Hepatic stellate cell (primary cell): Measurements from ENCODE around the gene OSBPL1A.

ENCODE experiments used
- DNase-seq: peaks from one replicate; pipeline ENCODE4 v3.0.0; 2011; ENCODE audit warnings: low spot score

The OSBPL1A gene

DNA sequence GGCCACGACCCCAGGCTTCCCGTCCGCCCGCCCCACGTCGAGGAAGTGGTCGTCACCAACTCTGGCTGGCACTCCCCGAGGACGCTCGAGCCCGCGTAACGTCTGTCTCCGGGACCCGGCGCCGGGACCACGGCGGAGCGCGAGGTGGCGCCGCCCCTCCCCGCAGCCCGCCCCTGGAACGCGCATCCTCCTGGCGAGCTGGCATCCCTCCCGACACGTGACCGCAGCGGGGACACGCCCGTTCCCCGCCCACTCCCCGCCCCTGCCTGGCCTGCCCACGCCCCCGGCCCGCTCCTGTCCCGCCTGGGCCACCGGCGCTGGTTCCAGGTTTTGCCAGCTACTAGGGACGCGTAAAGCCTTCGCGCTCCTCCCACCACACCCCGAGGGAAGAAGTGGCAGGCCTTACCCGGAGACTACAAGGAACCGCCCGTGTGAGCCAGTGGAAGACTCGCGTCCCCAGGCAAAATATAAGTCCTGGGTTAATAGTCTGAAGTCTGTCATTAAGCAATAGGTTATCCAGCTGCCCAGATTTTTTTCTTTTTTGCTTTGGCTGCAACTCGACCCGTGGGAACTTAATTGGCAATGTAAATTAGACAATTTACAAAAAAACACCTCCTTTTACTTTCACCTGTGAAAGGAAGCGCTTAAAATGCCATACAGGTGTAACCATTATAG, at the start of gene OSBPL1A:
Gene OSBPL1A, minus strand, starts transcription at position 131 of the 675 bp plus-strand sequence. CDS start 20,291 bp downstream, outside the sequence.
- DNase-seq = peak; percentile 88

DNA sequence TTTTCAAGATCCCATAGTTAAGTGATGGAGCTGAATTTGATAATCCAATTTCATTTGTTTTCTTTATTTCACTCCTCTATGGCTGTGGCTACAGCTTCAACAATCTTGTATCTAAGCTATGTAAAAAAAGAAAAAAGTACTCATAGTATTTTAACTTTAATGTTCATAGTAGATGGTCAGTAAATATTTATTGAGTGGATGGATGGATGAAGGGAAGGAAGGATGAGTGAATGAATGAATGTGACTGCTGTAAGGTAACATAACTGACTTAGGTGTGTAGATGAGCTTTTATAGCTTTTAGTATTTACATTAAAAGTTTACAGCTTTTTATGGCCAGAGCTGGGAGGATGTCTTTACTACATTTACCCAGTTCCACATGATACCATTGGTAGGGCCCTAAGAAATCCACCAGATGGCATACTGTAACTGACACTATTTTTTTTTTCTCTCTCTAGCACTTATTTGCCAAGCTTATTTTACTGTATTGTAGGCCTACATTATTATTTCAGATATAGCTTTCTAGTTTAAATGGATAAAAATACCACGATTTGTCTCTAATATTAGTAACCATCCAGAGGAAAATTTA, 49.4 kb upstream of the OSBPL1A start:
- DNase-seq = no peak

DNA sequence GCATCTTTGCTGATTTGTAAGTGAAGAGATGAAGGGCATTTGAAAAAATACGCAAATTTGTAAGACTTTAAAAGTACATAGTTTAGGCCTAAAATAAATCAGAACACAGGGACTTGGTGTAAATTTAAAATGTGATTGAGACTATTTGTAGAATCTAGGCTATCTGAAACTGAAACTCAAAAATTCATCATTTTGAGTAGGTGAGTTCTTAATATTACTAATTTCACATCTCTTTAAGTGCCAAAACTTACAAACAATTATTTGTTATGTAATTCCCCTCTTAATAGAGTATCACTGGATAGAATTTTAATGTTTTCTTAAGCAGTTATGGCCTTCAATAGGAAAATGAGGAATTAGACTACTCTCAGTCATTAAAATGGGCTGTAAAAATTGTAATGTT, 48.8 kb upstream of the OSBPL1A start:
- DNase-seq = no peak

DNA sequence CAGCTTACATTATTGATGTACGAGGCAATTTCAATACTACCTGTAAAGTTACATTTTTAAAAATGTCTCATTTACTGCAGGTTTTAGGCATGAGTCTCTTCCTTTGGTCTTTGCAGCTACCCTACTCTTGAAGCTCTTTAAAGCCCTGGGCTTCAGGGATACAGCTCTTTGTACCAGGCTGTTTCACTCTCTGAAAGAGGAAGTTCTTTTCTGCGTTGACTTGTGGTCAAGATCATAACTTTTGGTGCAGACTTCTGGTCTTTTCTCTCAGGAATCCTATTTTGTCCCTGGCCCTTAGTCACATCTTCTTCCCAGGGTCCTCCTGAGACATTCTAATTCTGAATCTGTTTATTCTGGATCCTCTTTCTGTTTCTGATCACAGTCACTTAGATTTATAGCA, 46.2 kb upstream of the OSBPL1A start:
- DNase-seq = no peak

DNA sequence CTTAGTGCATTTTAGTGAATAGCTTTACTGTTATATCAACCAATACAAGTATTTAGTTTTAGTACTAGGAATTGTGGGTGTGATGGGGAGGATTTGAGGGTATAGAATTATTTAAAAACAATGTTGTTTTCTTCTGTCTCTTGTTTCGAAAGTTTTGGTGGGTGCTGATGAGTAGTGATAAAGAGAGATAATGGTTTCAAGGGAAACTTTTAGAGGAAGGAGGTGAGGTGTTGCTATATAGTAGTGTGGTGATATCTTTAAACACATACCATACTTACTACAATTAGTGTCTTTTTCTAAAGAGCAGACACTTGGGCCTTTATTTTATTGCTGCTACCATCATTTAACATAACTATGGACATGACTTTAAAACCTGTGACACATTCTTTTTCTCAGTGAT, 39.3 kb upstream of the OSBPL1A start:
- no peak for DNase-seq

DNA sequence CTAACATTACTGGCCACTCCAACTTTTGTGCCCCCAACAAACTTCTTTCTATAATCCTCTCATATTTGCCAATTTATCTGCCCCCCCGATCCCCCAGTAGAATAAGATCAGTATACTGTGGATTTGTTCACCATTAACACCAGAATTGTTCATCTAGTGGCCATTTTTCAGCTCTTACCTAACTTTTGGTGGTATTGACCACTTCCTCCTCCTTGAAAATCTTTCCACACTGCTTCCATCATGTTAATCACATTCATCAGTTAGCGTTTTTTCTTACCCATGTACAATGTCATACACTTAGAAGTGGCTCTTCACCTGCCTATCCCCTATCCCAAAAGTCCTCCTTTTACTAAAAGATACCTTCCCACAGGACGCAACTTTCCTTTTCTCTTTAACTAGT, 35.0 kb upstream of the OSBPL1A start:
- no peak for DNase-seq

DNA sequence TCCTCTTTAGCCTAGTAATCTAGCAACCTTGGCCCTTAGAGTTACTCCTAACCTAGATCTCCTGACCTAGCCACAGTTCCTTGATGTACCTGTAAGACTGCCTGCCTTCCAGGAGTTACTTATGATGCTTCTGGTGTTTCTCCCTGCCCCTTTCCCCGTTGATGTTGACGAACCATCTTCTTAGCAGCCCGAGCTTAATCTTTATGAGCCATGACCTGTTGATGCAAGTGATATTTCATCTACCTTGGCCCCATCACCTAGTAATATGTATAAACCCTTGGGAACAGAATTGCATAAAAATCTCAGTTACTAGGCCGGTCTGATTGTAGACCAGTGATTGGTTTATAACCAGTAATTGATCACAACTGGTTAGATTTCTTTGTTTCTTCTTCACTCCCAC, 31.6 kb upstream of the OSBPL1A start:
- no peak for DNase-seq

DNA sequence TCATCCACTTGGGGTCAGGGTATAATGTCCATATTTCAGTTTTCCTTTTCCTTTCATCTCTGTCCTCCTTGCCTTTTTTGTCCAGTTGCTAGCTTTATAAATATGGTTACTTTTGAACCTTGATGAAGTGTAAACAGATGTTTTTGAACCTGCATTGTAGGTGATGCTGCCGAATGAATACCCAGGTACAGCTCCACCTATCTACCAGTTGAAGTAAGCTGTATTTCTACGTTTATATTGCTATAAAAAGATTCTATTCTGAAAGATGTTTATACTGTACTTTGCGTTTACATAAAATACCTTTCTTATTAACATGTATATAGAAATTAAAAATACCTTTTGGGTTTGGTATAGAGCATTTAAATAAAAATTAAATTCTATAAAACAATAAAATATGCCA, 31.1 kb upstream of the OSBPL1A start:
- DNase-seq = no peak

DNA sequence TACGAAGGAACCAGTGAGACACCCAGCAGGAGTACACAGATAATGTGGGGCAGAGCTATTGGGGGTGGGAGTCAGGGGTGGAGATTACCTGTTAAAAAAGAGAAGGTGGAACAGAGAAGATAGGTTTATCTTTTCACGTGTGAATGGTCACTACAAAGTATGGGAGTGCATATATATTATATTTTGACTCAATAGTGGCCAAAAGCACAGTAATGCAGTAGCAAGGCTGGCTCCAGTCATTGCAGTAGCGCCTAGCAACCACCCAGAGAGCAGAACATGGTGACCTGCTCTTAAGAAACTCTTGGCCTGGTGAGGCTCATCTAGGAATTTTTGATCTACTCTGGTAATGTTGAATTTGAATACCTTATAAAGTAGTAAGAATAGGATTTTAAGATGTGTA, 29.9 kb upstream of the OSBPL1A start:
- no peak for DNase-seq

DNA sequence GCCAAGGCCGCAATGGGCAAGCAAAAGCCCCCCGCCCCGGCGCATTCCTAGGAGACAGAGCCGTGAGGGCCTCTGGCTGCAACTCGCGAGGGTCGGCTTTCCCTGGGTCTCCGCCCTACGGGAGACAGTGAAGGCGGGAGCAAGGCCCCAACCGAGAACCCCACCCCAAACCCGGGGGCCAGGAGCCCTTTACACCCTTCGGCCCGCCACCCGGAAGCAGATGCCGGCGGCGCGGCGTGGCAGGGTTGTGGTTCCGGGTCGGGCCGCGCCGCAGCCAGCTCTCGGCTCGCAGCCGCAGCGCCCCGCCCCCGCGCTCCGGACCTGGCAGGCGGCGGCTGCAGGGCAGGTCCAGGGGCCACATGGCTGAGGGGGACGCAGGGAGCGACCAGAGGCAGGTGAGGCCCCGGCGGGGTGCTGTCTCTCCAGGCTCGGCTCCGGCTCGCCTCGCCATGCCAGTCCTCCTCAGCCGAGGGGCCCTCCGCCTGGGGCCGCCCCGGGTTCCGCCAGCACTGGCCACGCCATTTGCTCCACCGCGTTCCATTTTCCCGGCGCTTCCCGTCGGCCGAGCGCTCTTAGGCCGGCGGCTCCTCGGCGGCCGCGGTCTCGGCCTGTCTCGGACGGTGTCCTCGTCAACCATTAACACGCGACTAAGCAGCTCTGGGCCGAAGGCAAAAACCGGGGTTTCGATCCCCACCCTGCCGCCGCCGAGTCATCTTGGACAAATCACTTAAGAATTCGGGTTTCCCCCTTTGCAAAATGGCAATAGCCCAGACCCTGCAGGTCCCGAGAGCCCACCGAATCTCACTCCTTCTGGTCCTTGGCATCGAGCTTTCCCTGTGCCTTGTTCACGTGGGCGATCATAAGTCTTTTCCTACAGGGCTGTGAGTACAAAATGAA, 29.0 kb upstream of the OSBPL1A start, which contains the start of gene IMPACT:
Gene IMPACT, plus strand, starts transcription at position 273 of the 897 bp plus-strand sequence. Its CDS starts 87 bp downstream, at position 360.
- DNase-seq = peak; percentile 79

DNA sequence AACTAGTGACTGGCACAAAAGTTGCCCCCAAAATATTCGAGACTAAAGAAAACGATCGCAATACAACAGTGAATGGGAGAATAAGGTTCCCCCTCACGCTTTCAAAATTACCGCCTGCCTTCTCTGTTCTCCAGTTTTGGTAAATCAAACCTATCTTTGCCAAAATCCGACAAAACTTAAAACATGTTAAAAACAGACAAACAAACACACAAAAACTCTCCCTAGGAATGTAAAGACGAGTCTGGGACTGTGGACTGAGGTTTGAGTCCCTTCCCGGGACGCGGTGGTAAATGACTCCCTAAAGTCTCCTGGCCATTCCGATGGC, 28.4 kb upstream of the OSBPL1A start:
- DNase-seq = no peak

DNA sequence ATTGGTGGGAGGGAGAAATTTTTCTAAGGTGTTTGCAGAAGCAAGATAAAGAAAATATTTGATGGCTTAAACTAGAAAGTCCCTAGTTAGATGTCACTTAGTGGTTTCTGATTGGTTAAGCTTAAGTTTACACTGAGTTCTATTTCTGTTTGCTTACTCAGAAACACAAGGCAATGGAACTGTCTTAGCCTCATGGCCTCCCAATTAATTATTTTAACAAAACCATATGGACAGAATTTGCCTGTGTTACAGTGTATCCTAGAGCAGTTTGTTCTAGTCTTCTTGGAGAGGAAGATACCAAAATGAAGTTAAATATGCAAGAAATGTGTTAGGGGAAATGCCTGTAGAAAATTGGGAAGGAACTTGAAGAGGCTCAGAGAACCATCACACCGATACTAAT, 24.2 kb upstream of the OSBPL1A start:
- DNase-seq = no peak

DNA sequence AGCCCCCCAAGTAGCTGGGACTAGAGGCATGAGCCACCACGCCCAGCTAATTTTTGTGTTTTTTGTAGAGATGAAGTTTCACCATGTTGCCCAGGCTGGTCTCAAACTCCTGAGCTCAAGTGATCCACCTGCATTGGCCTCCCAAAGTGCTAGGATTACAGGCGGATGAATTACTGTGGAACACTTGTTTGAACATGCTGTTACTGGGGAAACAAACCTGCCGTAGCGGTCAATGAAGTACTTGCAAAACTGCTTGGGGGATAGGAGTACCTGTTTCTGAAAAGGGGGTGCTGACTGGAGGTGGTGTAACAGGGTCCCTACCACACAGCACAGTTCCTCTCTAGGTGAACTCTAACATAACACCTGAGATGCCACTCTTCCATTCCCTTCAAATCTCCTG, 22.9 kb upstream of the OSBPL1A start:
- DNase-seq = no peak

DNA sequence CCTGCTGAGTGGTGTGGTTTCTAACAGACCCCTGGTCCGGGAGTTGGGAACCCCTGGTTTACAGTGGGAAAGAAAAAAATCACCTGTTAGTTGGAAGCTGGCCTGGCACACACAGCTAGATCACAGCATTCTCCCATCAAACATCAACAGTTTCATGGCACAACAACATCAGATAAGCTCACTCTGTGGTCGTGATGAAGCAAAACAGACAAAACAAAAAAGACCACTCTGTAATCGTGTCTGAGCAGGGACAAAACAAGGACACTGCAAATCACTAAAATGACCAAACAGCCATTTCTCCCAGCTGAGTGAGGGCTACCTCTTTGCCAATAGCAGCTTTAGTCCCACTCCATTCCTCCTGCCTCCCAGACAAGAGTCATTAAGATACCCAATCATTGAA, 19.9 kb upstream of the OSBPL1A start:
- no peak for DNase-seq

DNA sequence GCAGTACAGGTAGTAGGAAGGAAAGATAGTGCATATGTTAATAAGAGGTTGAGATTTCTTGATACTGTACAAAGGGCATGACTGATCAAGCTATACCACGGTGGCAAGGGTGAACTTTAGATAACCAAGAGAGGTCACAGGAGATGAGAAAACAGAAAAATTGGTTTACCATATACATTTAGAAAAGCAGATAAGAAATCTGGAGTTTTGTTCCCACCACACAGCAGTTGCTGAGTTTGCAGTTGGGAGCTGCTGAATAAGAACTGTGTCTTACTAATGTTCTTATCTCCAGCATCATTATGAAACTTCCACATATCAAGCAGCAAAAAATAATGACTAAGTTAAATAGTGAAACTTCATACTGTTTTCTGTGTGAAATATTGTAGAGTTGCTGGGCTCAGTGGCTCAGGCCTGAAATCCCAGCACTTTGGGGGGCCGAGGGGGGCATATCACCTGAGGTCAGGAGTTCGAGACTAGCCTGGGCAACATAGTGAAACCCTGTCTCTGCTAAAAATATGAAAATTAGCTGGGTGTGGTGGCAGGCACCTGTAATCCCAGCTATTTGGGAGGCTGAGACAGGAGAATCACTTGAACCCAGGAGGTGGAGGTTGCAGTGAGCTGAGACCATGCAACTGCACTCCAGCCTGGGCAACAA, 16.9 kb upstream of the OSBPL1A start:
- no peak for DNase-seq

DNA sequence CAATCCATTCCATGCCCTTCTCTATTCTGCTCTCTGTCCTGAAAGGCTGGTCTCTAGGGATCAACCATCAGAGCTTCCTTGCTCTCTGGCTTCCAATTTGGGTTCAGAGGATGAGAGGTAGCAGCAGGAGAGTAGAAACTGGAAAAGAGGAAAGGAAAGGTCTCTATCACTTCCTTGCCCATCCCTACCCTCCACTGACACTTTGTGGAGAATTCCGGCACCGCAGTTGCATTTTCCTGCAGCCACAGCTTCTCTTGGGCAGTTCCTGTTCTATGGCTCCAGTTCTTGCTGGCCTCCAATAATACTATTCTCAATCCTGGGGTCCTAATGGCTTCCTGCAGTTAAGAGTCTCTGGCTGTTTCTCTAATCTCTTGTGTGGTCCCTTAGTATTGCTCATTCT, 15.5 kb upstream of the OSBPL1A start:
- peak; percentile 12 for DNase-seq

DNA sequence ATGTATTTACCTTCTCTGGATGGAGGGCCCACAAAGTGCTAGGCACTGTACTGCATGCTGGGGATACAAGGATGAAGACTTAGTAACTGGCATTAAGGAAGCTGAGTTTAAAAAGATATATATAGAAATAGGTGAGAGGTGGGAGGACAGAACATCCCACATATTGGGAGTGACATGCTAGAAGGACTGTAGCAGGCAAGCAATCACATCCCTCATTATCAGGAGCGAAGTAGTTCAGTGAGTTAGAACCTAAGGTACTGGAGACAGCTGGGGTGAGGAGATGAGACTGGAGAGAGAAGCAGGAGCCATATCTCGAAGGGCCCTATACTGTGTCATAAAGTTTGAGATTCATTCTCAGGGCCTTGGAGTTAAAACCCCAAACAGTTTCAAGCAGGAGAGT, 10.9 kb upstream of the OSBPL1A start:
- no peak for DNase-seq

DNA sequence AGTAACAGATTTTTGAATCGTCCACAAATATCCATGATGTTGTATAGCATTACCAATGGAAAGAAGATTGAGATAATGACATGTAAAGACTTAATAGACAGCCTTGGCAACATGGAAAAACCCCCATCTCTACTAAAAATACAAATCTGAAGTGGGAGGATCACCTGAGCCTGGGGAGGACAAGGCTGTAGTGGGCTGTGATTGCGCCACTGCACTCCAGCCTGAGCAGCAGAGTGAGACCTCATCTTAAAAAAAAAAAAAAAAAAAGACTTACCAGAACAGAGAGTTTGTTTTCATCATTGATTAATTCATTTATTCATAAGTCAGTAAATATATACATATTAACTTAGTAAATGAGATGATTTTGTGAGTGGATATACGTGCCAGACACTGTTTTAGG, 7.0 kb upstream of the OSBPL1A start:
- DNase-seq = no peak

DNA sequence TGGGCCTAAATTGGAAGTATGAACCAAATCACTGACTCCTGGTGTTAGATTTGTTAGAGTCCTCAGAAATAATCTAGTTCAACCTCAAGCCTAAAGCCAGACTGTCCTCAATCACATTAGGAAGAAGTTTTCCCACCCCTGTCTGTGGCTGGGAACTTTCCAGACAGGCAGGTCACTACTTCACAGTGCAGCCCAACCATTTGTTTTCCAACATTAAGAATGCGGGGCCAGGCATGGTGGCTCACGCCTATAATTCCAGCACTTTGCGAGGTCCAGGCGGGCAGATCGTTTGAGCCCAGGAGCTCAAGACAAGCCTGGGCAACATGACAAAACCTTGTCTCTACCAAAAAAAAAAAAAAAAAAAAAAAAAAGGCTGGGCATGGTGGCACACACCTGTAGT, 5.5 kb upstream of the OSBPL1A start:
- no peak for DNase-seq

DNA sequence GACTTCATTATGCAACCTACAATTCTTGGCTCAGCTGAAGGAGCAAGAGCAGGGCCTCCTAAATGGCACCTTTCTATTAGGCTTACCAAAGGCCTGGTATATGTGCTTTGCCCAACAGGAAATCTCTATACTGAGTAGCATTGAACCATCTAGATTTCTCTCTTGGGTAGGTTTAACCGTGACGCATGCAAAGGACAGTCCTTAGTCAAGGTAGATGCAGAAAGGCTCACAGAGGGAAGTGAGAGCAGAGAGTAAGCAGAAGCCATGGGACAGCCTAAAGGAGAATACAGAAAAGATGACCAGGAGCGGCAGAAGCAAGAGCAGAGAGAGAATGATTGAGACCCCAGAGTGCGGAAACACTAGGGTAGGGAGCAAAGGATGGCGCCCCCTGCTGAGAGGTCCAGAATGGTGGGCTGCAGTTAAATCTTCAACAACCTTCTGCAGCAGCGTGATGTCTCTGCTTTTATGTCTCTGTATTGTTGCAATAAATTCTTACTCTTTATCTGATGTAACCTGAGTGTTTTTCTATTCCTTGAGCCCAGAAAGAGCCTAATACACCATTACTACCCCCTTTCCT, 4.7 kb upstream of the OSBPL1A start:
- DNase-seq = no peak

DNA sequence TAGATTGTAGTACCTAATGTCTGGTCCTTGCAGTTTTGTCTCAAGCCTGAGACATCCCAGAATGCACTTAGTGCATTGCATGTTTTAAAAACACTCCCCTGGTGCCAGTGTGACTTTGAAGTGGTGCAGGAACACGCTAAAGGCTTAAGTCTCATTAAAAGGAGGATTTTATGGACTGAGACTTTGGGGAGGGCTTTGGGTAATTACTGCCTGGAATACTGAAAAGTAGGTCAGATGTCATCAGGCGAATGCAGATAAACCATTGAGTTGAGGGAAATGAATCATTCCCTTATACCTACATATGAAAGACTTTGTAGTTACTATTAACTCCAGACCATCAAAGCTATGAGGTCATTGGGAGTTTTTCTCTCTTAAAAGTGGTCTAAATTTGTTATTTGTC, 3.0 kb upstream of the OSBPL1A start:
- DNase-seq = no peak

DNA sequence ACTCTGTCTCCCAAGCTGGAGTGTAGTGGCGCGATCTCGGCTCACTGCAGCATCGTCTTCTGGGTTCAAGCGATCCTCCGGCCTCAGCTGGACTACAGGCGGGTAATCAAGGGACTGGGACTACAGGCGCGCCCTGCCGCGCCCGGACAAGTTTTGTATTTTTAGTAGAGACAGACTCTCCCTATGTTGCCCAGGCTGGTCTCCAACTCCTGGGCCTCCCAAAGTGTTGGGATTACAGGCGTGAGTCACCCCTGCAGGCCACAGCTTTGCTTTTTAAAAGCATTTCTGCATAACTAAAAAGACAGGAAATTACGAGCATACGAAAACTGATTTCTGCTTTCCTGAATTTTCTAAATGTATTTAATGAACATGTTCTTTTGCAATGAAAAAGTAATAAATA, 916 bp upstream of the OSBPL1A start:
- no peak for DNase-seq
